ENCODE data around the gene CXCL9.
"Not testable (repeated sequence)": the region's sequence is repeated elsewhere in the genome, so short reads cannot be mapped to it uniquely, and the experiment has no call there.

The CXCL9 gene

DNA sequence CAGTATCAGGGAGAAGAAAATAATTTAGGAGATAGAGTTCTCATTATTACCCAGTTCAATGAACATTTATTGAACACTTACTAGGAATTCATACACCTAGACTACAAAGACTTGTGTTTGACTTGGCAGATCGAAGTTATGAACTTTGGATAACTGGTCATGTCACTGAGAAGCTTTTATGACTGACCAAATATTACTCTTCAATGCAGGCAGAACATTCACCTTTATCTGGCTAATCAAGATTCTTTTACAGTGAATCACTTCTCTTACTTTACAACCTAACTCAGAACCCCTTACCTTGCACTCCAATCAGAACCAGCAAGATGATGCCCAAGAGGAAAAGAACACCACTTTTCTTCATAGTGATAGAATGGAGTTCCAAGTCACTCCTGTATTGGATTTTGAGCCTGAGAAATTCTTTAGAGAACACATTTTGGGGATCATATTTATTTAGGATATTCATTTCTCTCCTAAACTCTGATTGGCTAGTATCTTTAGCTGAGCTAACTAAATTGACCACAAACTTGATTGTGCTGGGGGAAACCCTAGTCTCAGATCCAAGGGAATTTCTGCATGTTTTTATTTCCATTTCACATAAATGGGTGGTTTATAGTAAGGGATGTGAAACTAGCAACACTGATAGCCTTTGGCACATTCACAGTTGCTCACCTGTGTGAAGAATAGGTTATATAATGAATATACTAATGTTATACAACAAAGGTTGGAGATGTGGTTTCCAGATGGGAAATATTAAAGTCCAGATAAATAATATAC is at the start of gene CXCL9:
CXCL9 (minus strand) TSS at position 421 of the 774 bp plus-strand sequence; CDS start at position 361, 60 bp downstream.
- no peaks in the 10 kb centered on the region for H3K36me3 ChIP-seq (ENCODE audit: insufficient read depth, low read length)
- no peak within 1 kb of the TSS for H3K9ac ChIP-seq (ENCODE audit: low read depth, low read length)
- no peaks in the 10 kb centered on the region for H3K9me3 ChIP-seq (ENCODE audit: control insufficient read depth, insufficient read depth, low read length)
- peaks cover 10% of the 10 kb centered on the region for H3K4me1 ChIP-seq (ENCODE audit: insufficient read depth, low read length)

DNA sequence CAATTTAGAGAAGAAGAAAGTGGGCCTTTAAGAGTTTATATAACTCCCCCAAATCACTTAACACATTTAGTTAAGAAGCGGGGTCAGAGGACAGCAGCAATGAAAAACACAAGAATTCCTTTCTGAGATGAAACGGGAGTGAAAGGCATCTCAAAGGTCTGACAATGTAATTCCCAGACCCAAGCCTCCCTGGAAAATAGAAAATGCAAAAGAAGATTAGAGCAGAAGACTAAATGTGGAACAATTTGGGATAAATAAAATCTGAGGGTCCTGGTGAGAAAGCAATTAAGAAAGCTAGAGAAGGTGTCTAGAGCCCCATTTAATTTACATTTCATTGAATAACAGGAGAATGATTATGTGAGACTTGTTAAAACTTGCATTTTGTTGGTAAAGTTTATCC is 48.1 kb upstream of the CXCL9 start:
- Histone ChIP-seq H3K4me1 (ENCODE audit: insufficient read depth, low read length) (peaks cover 21% of the 10 kb centered on the region), H3K9ac (ENCODE audit: low read depth, low read length) (no peak overlapping the region), H3K36me3 (ENCODE audit: insufficient read depth, low read length) (no peaks in the 10 kb centered on the region), H3K9me3 (ENCODE audit: control insufficient read depth, insufficient read depth, low read length) (no peaks in the 10 kb centered on the region)

DNA sequence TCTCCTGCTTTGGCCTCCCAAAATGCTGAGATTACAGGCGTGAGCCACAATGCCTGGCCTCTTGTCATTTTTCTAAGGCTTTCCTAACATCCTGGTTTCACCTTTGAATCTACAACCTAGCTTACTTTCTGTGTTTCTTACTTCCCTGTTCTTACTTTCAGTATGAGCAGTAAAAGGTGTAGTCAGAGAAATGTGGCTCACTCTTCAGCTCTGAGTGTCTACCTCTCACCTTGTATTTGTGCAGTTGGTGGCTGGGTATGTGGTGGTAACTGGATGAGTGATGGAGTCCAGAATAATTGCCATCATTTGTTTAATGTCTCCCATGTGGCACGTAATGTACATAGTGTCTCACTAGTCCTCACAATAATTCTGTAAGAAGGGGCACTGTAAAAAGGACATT is 47.7 kb upstream of the CXCL9 start:
- no peak overlapping the region for H3K9ac ChIP-seq (ENCODE audit: low read depth, low read length)
- H3K4me1 ChIP-seq (ENCODE audit: insufficient read depth, low read length): peaks cover 21% of the 10 kb centered on the region
- no peaks in the 10 kb centered on the region for H3K9me3 ChIP-seq (ENCODE audit: control insufficient read depth, insufficient read depth, low read length)
- H3K36me3 ChIP-seq (ENCODE audit: insufficient read depth, low read length): no peaks in the 10 kb centered on the region

DNA sequence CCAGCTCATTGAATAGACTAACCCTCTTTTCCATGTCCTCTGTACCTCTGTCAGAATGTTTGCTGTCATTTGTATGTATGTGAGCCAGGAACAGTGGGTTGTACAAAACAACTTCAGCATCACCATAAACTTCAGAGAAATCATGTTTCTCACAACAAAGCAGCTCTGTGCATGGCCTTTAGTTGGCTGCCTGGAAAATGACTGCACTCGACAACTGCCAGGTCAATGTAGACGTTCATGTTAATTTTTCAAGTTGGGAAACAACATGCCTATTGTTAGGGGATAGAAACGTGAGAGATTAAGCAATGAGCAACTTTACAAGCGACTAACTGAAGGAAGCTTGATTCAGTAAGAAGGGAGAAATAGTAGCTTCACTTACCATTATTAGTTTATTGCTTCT is 46.4 kb upstream of the CXCL9 start:
- Histone ChIP-seq H3K4me1 (ENCODE audit: insufficient read depth, low read length) (peaks cover 21% of the 10 kb centered on the region), H3K36me3 (ENCODE audit: insufficient read depth, low read length) (no peaks in the 10 kb centered on the region)

DNA sequence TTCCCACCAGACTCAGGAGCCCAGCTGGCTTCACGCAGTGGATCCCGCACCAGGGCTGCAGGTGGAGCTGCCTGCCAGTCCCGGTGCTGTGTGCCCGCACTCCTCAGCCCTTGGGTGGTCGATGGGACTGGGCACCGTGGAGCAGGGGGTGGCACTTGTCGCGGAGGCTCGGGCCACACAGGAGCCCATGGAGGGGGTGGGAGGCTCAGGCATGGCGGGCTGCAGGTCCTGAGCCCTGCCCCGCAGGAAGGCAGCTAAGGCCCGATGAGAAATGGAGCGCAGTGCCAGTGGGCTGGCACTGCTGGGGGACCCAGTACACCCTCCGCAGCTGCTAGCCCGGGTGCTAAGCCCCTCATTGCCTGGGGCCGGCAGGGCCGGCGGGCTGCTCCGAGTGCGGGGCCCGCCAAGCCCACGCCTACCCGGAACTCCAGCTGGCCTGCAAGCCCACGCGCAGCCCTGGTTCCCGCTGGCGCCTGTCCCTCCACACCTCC is 43.3 kb upstream of the CXCL9 start:
- peaks cover 13% of the 10 kb centered on the region for H3K4me1 ChIP-seq (ENCODE audit: insufficient read depth, low read length)
- H3K9me3 ChIP-seq (ENCODE audit: control insufficient read depth, insufficient read depth, low read length); H3K36me3 ChIP-seq (ENCODE audit: insufficient read depth, low read length); H3K9ac ChIP-seq (ENCODE audit: low read depth, low read length): not testable (repeated sequence)

More for the DNA sequence above, 46.4 kb upstream of the CXCL9 start:
- H3K9ac ChIP-seq (ENCODE audit: low read depth, low read length): no peak overlapping the region
- no peaks in the 10 kb centered on the region for H3K9me3 ChIP-seq (ENCODE audit: control insufficient read depth, insufficient read depth, low read length)

DNA sequence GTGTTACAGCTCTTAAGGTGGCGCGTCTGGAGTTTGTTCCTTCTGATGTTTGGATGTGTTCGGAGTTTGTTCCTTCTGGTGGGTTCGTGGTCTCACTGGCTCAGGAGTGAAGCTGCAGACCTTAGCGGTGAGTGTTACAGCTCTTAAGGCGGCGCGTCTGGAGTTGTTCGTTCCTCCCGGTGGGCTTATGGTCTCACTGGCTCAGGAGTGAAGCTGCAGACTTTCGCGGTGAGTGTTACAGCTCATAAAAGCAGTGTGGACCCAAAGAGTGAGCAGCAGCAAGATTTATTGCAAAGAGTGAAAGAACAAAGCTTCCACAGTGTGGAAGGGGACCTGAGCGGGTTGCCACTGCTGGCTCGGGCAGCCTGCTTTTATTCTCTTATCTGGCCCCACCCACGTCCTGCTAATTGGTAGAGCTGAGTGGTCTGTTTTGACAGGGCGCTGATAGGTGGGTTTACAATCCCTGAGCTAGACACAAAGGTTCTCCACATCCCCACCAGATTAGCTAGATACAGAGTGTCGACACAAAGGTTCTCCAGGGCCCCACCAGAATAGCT is 42.6 kb upstream of the CXCL9 start:
- not testable (repeated sequence) for H3K9me3 ChIP-seq (ENCODE audit: control insufficient read depth, insufficient read depth, low read length); H3K36me3 ChIP-seq (ENCODE audit: insufficient read depth, low read length); H3K4me1 ChIP-seq (ENCODE audit: insufficient read depth, low read length); H3K9ac ChIP-seq (ENCODE audit: low read depth, low read length)

DNA sequence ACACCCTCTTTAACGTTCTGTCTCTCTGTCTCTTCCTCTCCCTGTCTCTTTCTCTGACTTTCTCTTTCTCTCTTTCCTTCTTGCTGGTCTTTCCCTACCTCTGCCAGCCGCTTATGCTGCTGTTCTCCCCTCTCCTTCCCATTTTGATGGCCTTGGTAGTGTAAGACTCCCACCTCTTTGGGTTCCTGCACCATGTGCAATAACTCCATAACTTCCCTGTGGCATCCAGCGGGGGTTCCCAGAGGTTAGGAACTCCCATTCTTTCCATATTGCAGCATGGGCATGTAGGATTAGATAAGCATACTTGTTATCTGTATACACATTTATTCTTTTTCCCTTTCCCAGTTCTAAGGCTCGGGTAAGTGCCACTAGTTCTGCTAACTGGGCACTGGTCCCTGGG is 37.4 kb upstream of the CXCL9 start:
- not testable (repeated sequence) for H3K4me1 ChIP-seq (ENCODE audit: insufficient read depth, low read length); H3K9me3 ChIP-seq (ENCODE audit: control insufficient read depth, insufficient read depth, low read length); H3K9ac ChIP-seq (ENCODE audit: low read depth, low read length); H3K36me3 ChIP-seq (ENCODE audit: insufficient read depth, low read length)

DNA sequence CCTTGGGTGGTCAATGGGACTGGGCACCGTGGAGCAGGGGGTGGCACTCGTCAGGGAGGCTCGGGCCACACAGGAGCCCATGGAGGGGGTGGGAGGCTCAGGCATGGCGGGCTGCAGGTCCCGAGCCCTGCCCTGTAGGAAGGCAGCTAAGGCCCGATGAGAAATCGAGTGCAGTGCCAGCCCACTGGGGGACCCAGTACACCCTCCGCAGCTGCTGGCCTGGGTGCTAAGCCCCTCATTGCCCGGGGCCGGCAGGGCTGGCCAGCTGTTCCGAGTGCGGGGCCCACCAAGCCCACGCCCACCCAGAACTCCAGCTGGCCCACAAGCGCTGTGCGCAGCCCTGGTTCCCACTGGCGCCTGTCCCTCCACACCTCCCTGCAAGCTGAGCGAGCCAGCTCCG is 36.0 kb upstream of the CXCL9 start:
- not testable (repeated sequence) for H3K4me1 ChIP-seq (ENCODE audit: insufficient read depth, low read length); H3K36me3 ChIP-seq (ENCODE audit: insufficient read depth, low read length); H3K9me3 ChIP-seq (ENCODE audit: control insufficient read depth, insufficient read depth, low read length); H3K9ac ChIP-seq (ENCODE audit: low read depth, low read length)

DNA sequence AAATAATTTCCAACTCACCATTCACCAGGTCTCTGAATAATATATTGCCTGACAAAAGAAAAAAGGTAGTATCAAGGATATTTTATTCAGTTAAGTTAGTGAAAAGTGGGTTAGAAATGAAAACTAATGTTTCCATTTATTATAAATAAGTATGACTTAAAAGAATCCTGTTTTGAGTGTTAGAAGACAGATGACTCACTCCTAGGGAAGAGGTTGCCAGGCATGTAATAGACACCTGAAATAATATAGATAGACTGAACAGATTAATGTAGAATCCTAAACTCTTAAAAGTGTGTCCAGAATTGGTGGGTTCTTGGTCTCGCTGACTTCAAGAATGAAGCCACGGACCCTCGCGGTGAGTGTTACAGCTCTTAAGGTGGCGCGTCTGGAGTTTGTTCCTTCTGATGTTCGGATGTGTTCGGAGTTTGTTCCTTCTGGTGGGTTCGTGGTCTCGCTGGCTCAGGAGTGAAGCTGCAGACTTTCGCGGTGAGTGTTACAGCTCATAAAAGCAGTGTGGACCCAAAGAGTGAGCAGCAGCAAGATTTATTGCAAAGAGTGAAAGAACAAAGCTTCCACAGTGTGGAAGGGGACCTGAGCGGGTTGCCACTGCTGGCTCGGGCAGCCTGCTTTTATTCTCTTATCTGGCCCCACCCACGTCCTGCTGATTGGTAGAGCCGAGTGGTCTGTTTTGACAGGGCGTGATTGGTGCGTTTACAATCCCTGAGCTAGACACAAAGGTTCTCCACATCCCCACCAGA is 35.1 kb upstream of the CXCL9 start:
- H3K9ac ChIP-seq (ENCODE audit: low read depth, low read length); H3K9me3 ChIP-seq (ENCODE audit: control insufficient read depth, insufficient read depth, low read length); H3K36me3 ChIP-seq (ENCODE audit: insufficient read depth, low read length); H3K4me1 ChIP-seq (ENCODE audit: insufficient read depth, low read length): not testable (repeated sequence)

DNA sequence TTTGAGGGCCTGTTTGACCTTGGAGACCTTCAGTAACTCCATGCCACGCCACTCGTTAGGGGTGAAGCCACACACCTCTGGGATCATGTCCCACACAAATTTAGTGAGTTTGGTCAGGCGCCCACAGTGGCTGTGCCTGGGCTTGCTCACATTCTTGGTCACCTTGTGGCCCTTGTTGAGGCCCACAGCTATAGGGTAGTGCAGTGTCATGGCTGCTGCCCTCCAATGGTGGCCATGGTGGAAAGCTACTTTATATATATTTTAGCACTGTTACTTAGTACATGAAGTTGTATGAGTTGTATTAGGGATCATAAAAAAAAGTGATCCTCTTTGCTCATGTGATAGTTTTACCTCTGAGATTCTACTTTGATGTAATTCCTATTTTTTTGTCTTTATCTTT is 29.5 kb upstream of the CXCL9 start:
- H3K9me3 ChIP-seq (ENCODE audit: control insufficient read depth, insufficient read depth, low read length): no peaks in the 10 kb centered on the region
- H3K9ac ChIP-seq (ENCODE audit: low read depth, low read length): no peak overlapping the region
- no peaks in the 10 kb centered on the region for H3K4me1 ChIP-seq (ENCODE audit: insufficient read depth, low read length)
- no peaks in the 10 kb centered on the region for H3K36me3 ChIP-seq (ENCODE audit: insufficient read depth, low read length)

DNA sequence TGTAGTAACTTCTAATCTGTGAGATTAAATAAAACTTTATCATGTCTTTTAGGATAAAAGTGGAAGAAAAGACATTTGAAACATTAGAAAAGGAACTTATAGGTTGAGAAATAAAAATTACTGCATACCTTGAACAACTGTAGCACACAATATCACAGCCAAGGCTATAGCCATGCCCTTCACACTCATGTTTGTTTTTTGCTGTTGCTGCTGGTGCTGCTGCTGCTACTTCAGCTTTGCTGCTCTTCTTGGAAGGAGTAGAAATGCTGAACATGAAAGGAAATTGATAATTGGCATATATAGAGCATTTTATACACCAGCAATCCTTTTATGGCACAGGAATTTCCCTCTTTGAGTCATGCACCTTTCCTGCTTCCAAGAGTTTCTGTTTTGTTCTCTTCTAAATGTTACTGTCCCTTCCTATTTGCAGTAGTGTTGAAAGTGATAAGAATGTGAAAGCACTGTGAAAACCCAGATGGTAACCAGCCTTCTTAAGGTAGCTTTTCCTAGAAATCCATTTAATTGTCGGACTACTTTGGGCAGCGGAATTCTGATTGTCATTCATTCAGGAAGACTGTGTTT is 28.6 kb upstream of the CXCL9 start, which contains the start of gene CXCL11:
CXCL11 (minus strand) TSS at position 272 of the 582 bp plus-strand sequence; CDS start at position 189, 83 bp downstream.
- Histone ChIP-seq H3K36me3 (ENCODE audit: insufficient read depth, low read length) (no peaks in the 10 kb centered on the region), H3K4me1 (ENCODE audit: insufficient read depth, low read length) (no peaks in the 10 kb centered on the region), H3K9ac (ENCODE audit: low read depth, low read length) (no peak within 1 kb of the TSS), H3K9me3 (ENCODE audit: control insufficient read depth, insufficient read depth, low read length) (no peaks in the 10 kb centered on the region)

DNA sequence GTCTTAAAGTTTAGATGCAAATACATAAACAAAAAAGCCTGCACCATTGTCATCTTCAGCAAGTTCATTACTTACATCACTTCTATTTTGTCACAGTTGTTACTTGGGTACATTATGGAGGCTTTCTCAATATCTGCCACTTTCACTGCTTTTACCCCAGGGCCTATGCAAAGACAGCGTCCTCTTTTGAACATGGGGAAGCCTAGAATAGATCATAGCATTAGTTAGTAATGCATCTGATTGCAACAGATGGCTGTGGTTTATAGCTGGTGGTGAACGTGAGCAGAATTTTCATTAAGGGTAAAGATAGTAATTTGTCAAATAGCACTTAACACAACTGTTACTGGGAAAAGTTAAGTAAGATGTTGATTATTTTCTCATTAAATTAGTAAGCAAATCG is 27.8 kb upstream of the CXCL9 start:
- no peak overlapping the region for H3K9ac ChIP-seq (ENCODE audit: low read depth, low read length)
- H3K4me1 ChIP-seq (ENCODE audit: insufficient read depth, low read length): no peaks in the 10 kb centered on the region

DNA sequence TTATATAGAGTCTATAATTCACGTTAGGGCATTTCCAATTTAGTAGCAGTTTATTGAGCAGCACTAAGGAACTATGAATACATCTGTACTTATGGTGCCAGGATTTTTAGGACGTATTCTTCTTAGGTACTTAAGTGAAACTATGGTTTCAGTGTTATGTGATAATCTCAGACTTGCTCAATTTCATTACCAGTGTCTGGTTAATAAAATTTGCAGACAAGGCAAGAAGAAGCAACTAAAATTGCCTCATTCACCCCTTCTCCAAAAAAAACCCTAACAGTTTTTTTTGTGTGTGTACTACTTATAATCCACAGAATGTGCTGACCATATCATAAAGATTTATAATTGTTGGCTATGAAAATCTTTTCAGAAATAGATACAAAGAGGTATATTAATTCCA is 22.0 kb upstream of the CXCL9 start:
- no peaks in the 10 kb centered on the region for H3K36me3 ChIP-seq (ENCODE audit: insufficient read depth, low read length)
- H3K9me3 ChIP-seq (ENCODE audit: control insufficient read depth, insufficient read depth, low read length): no peaks in the 10 kb centered on the region
- no peak overlapping the region for H3K9ac ChIP-seq (ENCODE audit: low read depth, low read length)
- no peaks in the 10 kb centered on the region for H3K4me1 ChIP-seq (ENCODE audit: insufficient read depth, low read length)

More for the DNA sequence above, 27.8 kb upstream of the CXCL9 start:
- Histone ChIP-seq H3K36me3 (ENCODE audit: insufficient read depth, low read length) (no peaks in the 10 kb centered on the region), H3K9me3 (ENCODE audit: control insufficient read depth, insufficient read depth, low read length) (no peaks in the 10 kb centered on the region)

DNA sequence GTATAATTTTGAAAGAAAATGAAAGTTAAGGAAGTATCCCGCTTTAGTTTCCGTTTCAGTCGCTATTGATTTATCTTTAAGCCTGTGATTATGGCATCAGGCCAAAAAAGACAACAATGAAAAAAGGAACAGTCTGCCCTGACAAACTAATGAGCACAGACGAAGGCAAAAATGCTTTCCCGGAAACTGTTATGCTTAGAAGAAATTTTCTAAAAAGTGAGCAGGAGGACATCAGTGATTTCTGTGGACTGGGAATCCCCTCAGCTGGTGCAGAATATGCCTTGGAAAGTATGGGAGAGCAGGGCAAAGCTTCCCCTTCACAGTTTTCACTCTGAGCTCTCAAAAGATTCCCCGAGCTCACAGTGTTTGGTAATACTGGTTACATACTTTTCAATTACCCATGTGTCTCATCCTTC is 21.0 kb upstream of the CXCL9 start:
- Histone ChIP-seq H3K9ac (ENCODE audit: low read depth, low read length) (no peak overlapping the region), H3K4me1 (ENCODE audit: insufficient read depth, low read length) (no peaks in the 10 kb centered on the region), H3K36me3 (ENCODE audit: insufficient read depth, low read length) (no peaks in the 10 kb centered on the region), H3K9me3 (ENCODE audit: control insufficient read depth, insufficient read depth, low read length) (no peaks in the 10 kb centered on the region)

Measured in ES-I3 (cell line).